T-helper 1 cell treated with Interleukin-12 subunit alpha and Interleukin-12 subunit beta and Interleukin-4 antibody, amounts not matched to agents 30 μg/mL and 1 μg/mL, for 36 hours (primary cell): Measurements from ENCODE around the gene FGF4.
"Not testable (repeated sequence)": the region's sequence is repeated elsewhere in the genome, so short reads cannot be mapped to it uniquely, and the experiment has no call there.

Source experiments
- H3K27ac Mint-ChIP-seq: one replicate; pipeline ENCODE4 v1.8.0; 2021; ENCODE audit warnings: mild to moderate bottlenecking, mixed read lengths
- H3K27me3 Mint-ChIP-seq: one replicate; pipeline ENCODE4 v1.8.0; 2021; ENCODE audit warnings: low read depth, mixed read lengths
- H3K36me3 Mint-ChIP-seq: one replicate; pipeline ENCODE4 v1.8.0; 2021; ENCODE audit warnings: low read depth, mixed read lengths
- H3K4me1 Mint-ChIP-seq: one replicate; pipeline ENCODE4 v1.8.0; 2021; ENCODE audit warnings: low read depth, mixed read lengths
- H3K4me3 Mint-ChIP-seq: one replicate; pipeline ENCODE4 v1.8.0; 2021; ENCODE audit warnings: mild to moderate bottlenecking, moderate library complexity, mixed read lengths
- H3K9me3 Mint-ChIP-seq: one replicate; pipeline ENCODE4 v1.8.0; 2021; ENCODE audit warnings: mixed read lengths

FGF4 gene

DNA sequence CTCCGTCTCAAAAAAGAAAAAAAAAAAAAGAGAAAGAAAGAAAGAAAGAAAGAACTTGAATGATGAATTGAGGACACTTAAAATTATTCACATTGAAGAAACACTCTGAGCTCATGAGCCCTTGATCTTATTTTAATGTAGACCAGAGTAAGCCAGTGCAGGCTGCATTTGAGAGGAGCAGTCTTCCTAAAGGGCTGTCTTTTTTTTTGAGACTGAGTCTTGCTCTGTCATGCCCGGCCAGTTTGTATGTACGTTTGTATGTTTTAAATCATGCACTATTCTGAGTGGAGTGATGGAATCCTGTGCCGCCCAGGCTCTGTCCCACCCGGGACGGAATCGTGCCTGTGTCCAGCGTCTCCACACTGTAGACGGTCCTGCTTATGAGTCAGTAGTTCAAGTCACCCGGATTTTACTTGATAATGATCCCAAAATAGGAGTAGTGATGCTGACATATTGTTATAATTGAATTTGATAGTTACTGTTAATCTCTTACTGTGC lies 9.6 kb downstream of the FGF4 start:
- Mint-ChIP-seq H3K4me3 (no peak overlapping the region), H3K27ac (no peak overlapping the region), H3K36me3 (no peaks in the 10 kb centered on the region), H3K27me3 (peaks cover 4% of the 10 kb centered on the region), H3K9me3 (no peaks in the 10 kb centered on the region), H3K4me1 (no peaks in the 10 kb centered on the region)

DNA sequence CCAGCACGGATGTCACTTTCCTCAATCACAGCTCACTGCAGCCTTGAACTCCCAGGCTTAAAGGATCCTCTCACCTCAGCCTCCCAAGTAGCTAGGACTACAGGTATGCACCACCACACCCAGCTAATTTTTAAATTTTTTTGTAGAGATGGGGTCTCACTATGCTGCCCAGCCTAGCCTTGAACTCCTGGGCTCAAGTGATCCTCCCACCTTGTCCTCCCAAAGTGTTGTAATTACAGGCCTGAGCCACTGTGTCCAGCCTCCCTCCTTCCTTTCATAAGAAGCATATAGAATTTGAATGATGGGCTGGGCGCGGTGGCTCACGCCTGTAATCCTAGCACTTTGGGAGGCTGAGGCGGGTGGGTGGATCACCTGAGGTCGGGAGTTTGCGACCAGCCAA lies 10.2 kb downstream of the FGF4 start:
- H3K4me1 Mint-ChIP-seq, H3K36me3 Mint-ChIP-seq, H3K4me3 Mint-ChIP-seq, H3K9me3 Mint-ChIP-seq, H3K27ac Mint-ChIP-seq, H3K27me3 Mint-ChIP-seq: not testable (repeated sequence)

DNA sequence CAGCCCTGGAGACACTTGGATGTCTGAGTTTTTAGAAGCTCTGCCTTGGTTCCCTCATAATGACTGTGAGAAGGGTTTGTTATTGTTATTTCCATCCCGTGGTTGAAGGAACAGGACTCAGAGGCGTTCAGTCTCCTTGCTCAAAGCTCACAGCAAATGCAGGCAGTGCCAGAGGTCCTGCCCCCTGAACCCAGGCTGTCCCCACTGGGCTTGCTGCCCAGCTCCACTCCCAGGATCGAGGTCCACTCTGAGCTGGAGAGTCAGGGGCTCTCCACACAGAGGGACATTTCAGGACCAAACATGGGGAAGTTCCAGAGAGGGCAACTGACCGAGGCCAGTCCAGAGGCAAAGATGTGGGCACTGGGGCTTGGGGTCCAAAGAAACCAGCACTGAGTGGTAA lies 14.8 kb downstream of the FGF4 start:
- H3K4me3 Mint-ChIP-seq = no peak overlapping the region
- H3K27me3 Mint-ChIP-seq = no peaks in the 10 kb centered on the region
- no peaks in the 10 kb centered on the region for H3K4me1 Mint-ChIP-seq

DNA sequence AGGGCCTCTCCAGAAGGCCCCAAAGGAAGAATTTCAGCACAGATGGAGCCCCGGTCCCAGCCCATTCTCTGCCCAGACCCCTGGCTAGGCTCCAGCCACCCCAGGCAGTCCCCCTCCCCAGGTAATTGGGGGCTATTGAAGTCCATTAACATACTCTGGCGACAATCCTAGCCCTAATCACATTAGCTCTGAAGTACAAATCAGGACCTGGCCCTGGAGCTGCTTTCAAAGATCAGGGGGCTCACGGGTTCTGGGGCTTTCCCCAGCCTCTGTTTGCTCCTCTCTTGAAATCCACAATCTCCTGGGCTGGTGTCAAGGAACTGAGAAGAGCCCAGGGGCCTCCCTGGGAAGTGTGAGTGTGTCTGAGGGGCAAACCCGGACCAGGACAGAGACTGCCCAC lies 22.3 kb downstream of the FGF4 start:
- H3K36me3 Mint-ChIP-seq = no peaks in the 10 kb centered on the region
- H3K4me3 Mint-ChIP-seq = no peak overlapping the region
- H3K27me3 Mint-ChIP-seq = no peaks in the 10 kb centered on the region
- H3K4me1 Mint-ChIP-seq = no peaks in the 10 kb centered on the region
- H3K27ac Mint-ChIP-seq = no peak overlapping the region
- H3K9me3 Mint-ChIP-seq = peaks cover 4% of the 10 kb centered on the region

More for the DNA sequence above, 14.8 kb downstream of the FGF4 start:
- Mint-ChIP-seq H3K36me3 (no peaks in the 10 kb centered on the region), H3K9me3 (peaks cover 9% of the 10 kb centered on the region), H3K27ac (no peak overlapping the region)

GRCh38 chr11:69750875-69751597 lies 24.1 kb downstream of the FGF4 start:
- Mint-ChIP-seq H3K4me3 (no peak overlapping the region), H3K36me3 (no peaks in the 10 kb centered on the region), H3K9me3 (no peaks in the 10 kb centered on the region), H3K27ac (no peak overlapping the region), H3K27me3 (no peaks in the 10 kb centered on the region), H3K4me1 (no peaks in the 10 kb centered on the region)

DNA sequence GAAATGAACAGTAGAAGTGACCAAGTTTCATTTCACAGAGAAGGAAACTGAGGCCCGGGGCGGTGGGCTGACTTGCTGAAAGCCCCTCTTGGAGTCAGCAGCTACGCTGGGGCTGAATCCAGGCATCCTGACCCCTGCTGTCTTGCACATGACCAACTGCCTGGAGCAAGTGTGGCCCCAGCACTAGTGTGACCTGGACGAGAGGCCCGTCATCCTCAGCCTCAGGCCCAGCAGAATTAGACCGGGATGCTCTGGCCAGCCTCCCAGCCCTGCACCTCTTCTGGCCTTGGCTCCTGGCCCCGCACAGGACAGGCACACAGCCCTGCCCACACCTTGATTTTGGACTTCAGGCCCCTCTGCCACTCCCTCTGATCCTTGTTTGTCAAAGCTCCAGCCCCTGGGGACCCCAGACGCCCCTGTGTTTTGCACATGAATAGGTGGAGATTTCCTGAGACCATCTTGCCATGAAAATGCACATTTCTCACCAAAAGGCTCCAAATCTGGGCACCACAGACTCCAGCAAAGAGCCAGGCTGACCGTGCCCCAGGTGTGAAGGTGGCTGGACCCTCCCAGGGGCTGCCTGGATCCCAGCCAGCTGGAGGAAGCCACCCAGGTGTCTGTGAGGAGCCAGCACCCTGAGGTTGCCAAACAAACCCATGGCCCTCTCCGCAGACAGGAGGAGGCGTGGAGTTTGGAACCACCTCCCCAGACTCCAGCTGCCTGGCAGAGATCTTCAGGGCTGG lies 24.9 kb downstream of the FGF4 start:
- no peaks in the 10 kb centered on the region for H3K36me3 Mint-ChIP-seq
- H3K27me3 Mint-ChIP-seq = no peaks in the 10 kb centered on the region
- H3K9me3 Mint-ChIP-seq = no peaks in the 10 kb centered on the region
- no peaks in the 10 kb centered on the region for H3K4me1 Mint-ChIP-seq
- no peak overlapping the region for H3K4me3 Mint-ChIP-seq
- no peak overlapping the region for H3K27ac Mint-ChIP-seq

- H3K4me3 Mint-ChIP-seq = no peak overlapping the region
- no peaks in the 10 kb centered on the region for H3K36me3 Mint-ChIP-seq
- H3K27me3 Mint-ChIP-seq = no peaks in the 10 kb centered on the region
- H3K9me3 Mint-ChIP-seq = no peaks in the 10 kb centered on the region
- H3K4me1 Mint-ChIP-seq = no peaks in the 10 kb centered on the region
- no peak overlapping the region for H3K27ac Mint-ChIP-seq
These were observed 26.5 kb downstream of the FGF4 start for GRCh38 chr11:69748637-69749036.

- Mint-ChIP-seq H3K4me1 (no peaks in the 10 kb centered on the region), H3K9me3 (no peaks in the 10 kb centered on the region), H3K4me3 (no peak overlapping the region), H3K27me3 (no peaks in the 10 kb centered on the region), H3K27ac (no peak overlapping the region), H3K36me3 (no peaks in the 10 kb centered on the region)
These were observed 28.1 kb downstream of the FGF4 start for GRCh38 chr11:69746752-69747742.

GRCh38 chr11:69746140-69746539 lies 29.0 kb downstream of the FGF4 start:
- H3K27me3 Mint-ChIP-seq = no peaks in the 10 kb centered on the region
- H3K4me3 Mint-ChIP-seq = no peak overlapping the region
- H3K4me1 Mint-ChIP-seq = no peaks in the 10 kb centered on the region
- no peaks in the 10 kb centered on the region for H3K36me3 Mint-ChIP-seq
- no peak overlapping the region for H3K27ac Mint-ChIP-seq
- H3K9me3 Mint-ChIP-seq = no peaks in the 10 kb centered on the region

GRCh38 chr11:69745201-69745600 lies 29.9 kb downstream of the FGF4 start:
- no peaks in the 10 kb centered on the region for H3K36me3 Mint-ChIP-seq
- H3K9me3 Mint-ChIP-seq = no peaks in the 10 kb centered on the region
- H3K27ac Mint-ChIP-seq = no peak overlapping the region
- no peaks in the 10 kb centered on the region for H3K27me3 Mint-ChIP-seq
- no peaks in the 10 kb centered on the region for H3K4me1 Mint-ChIP-seq
- H3K4me3 Mint-ChIP-seq = no peak overlapping the region

- no peaks in the 10 kb centered on the region for H3K36me3 Mint-ChIP-seq
- H3K27me3 Mint-ChIP-seq = no peaks in the 10 kb centered on the region
- no peak overlapping the region for H3K27ac Mint-ChIP-seq
- no peak overlapping the region for H3K4me3 Mint-ChIP-seq
- H3K4me1 Mint-ChIP-seq = no peaks in the 10 kb centered on the region
- no peaks in the 10 kb centered on the region for H3K9me3 Mint-ChIP-seq
These were observed 30.7 kb downstream of the FGF4 start for GRCh38 chr11:69744435-69744834.

- Mint-ChIP-seq H3K9me3 (peaks cover 16% of the 10 kb centered on the region), H3K4me3 (no peak overlapping the region), H3K36me3 (no peaks in the 10 kb centered on the region), H3K4me1 (no peaks in the 10 kb centered on the region), H3K27ac (no peak overlapping the region), H3K27me3 (no peaks in the 10 kb centered on the region)
These were observed 40.3 kb downstream of the FGF4 start for GRCh38 chr11:69734841-69735240.

GRCh38 chr11:69734367-69734766 lies 40.8 kb downstream of the FGF4 start:
- no peak overlapping the region for H3K27ac Mint-ChIP-seq
- no peak overlapping the region for H3K4me3 Mint-ChIP-seq
- no peaks in the 10 kb centered on the region for H3K27me3 Mint-ChIP-seq

DNA sequence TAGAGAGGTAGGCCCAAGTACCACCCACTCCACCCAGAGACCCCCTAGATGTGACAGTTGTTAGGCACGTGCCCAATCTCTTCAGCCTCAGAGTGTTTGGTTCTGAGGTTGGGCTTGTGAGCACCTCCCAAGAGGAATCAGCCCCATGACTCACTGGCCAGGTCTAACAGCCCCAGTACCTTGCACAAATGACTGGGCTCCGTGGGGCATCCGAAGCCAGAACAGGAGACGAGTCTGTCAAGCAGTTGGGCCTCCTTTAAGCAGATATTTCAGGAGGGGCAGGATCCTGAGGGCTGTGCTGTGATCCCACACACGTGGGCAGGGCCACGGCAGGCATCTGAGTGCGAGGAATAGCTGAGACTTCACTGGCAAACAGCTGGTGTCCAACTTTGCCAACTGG lies 42.2 kb downstream of the FGF4 start:
- Mint-ChIP-seq H3K9me3 (peaks cover 16% of the 10 kb centered on the region), H3K27ac (no peak overlapping the region), H3K4me3 (no peak overlapping the region), H3K4me1 (no peaks in the 10 kb centered on the region), H3K36me3 (no peaks in the 10 kb centered on the region), H3K27me3 (no peaks in the 10 kb centered on the region)

More at GRCh38 chr11:69734367-69734766, 40.8 kb downstream of the FGF4 start:
- Mint-ChIP-seq H3K9me3 (peaks cover 16% of the 10 kb centered on the region), H3K36me3 (no peaks in the 10 kb centered on the region), H3K4me1 (no peaks in the 10 kb centered on the region)
